ENCODE measurements around the gene MAPT.
A peak's percentile ranks its signal among the peaks of the same experiment; 100 is the strongest.
"Not testable (repeated sequence)": the region's sequence is repeated elsewhere in the genome, so short reads cannot be mapped to it uniquely, and the experiment has no call there.

Gene MAPT

GRCh38 chr17:45857977-45858708, 36.2 kb upstream of the MAPT start:
- H3K27ac ChIP-seq = no peak overlapping the region
- DNase-seq (ENCODE audit: low read depth, low spot score) = no peak

GRCh38 chr17:45861165-45861564, 33.2 kb upstream of the MAPT start:
- no peak overlapping the region for H3K27ac ChIP-seq
- DNase-seq (ENCODE audit: low read depth, low spot score) = no peak

GRCh38 chr17:45862127-45862526, 32.2 kb upstream of the MAPT start:
- DNase-seq (ENCODE audit: low read depth, low spot score); H3K27ac ChIP-seq: not testable (repeated sequence)

GRCh38 chr17:45863857-45864654, 30.3 kb upstream of the MAPT start:
- no peak for DNase-seq (ENCODE audit: low read depth, low spot score)
- no peak overlapping the region for H3K27ac ChIP-seq

- H3K27ac ChIP-seq = no peak overlapping the region
Observed at GRCh38 chr17:45867171-45867570, 27.2 kb upstream of the MAPT start.

GRCh38 chr17:45867702-45868101, 26.7 kb upstream of the MAPT start:
- DNase-seq (ENCODE audit: low read depth, low spot score) = no peak
- H3K27ac ChIP-seq = no peak overlapping the region

More at GRCh38 chr17:45867171-45867570, 27.2 kb upstream of the MAPT start:
- no peak for DNase-seq (ENCODE audit: low read depth, low spot score)

GRCh38 chr17:45868276-45868675, 26.1 kb upstream of the MAPT start:
- DNase-seq (ENCODE audit: low read depth, low spot score) = no peak
- H3K27ac ChIP-seq = no peak overlapping the region

- H3K27ac ChIP-seq = no peak overlapping the region
- DNase-seq (ENCODE audit: low read depth, low spot score) = no peak
Observed at GRCh38 chr17:45869676-45870341, 24.5 kb upstream of the MAPT start.

- DNase-seq (ENCODE audit: low read depth, low spot score) = no peak
- no peak overlapping the region for H3K27ac ChIP-seq
Observed at GRCh38 chr17:45870342-45870974, 23.9 kb upstream of the MAPT start.

GRCh38 chr17:45871718-45872117, 22.6 kb upstream of the MAPT start:
- DNase-seq (ENCODE audit: low read depth, low spot score) = no peak
- H3K27ac ChIP-seq = no peak overlapping the region

- no peak overlapping the region for H3K27ac ChIP-seq
- peak; percentile 14 for DNase-seq (ENCODE audit: low read depth, low spot score)
Observed at GRCh38 chr17:45873728-45874127, 20.6 kb upstream of the MAPT start.

GRCh38 chr17:45874151-45874550, 20.2 kb upstream of the MAPT start:
- no peak overlapping the region for H3K27ac ChIP-seq
- DNase-seq (ENCODE audit: low read depth, low spot score) = no peak

GRCh38 chr17:45876539-45876938, 17.8 kb upstream of the MAPT start:
- no peak for DNase-seq (ENCODE audit: low read depth, low spot score)
- no peak overlapping the region for H3K27ac ChIP-seq

GRCh38 chr17:45877467-45877866, 16.9 kb upstream of the MAPT start:
- no peak overlapping the region for H3K27ac ChIP-seq
- DNase-seq (ENCODE audit: low read depth, low spot score) = no peak

GRCh38 chr17:45883063-45883462, 11.3 kb upstream of the MAPT start:
- H3K27ac ChIP-seq = no peak overlapping the region
- no peak for DNase-seq (ENCODE audit: low read depth, low spot score)

- H3K27ac ChIP-seq = no peak overlapping the region
- DNase-seq (ENCODE audit: low read depth, low spot score) = no peak
Observed at GRCh38 chr17:45886852-45887251, 7.5 kb upstream of the MAPT start.

- DNase-seq (ENCODE audit: low read depth, low spot score) = no peak
Observed at GRCh38 chr17:45888392-45888791, 6.0 kb upstream of the MAPT start.

GRCh38 chr17:45889579-45889978, 4.8 kb upstream of the MAPT start:
- DNase-seq (ENCODE audit: low read depth, low spot score) = no peak
- H3K27ac ChIP-seq = no peak overlapping the region

More at GRCh38 chr17:45888392-45888791, 6.0 kb upstream of the MAPT start:
- no peak overlapping the region for H3K27ac ChIP-seq

- no peak overlapping the region for H3K27ac ChIP-seq
- DNase-seq (ENCODE audit: low read depth, low spot score) = no peak
Observed at GRCh38 chr17:45893725-45894021, 681 bp upstream of the MAPT start.

- H3K27ac ChIP-seq = no peak overlapping the region
- DNase-seq (ENCODE audit: low read depth, low spot score) = no peak
Observed at GRCh38 chr17:45895304-45895968, 1.1 kb downstream of the MAPT start.
